HG02852 (cell line): ENCODE results near the gene RAI1.
A peak's percentile ranks its signal among the peaks of the same experiment; 100 is the strongest.
"Not testable (repeated sequence)": the region's sequence is repeated elsewhere in the genome, so short reads cannot be mapped to it uniquely, and the experiment has no call there.

Experiments
- ATAC-seq: cut with Tn5 transposase; IDR thresholded peaks from one replicate; pipeline ENCODE4 v1.9.1; 2021; ENCODE audit warnings: mild to moderate bottlenecking, moderate library complexity; ENCODE audit not compliant: unreplicated experiment

RAI1 gene

DNA sequence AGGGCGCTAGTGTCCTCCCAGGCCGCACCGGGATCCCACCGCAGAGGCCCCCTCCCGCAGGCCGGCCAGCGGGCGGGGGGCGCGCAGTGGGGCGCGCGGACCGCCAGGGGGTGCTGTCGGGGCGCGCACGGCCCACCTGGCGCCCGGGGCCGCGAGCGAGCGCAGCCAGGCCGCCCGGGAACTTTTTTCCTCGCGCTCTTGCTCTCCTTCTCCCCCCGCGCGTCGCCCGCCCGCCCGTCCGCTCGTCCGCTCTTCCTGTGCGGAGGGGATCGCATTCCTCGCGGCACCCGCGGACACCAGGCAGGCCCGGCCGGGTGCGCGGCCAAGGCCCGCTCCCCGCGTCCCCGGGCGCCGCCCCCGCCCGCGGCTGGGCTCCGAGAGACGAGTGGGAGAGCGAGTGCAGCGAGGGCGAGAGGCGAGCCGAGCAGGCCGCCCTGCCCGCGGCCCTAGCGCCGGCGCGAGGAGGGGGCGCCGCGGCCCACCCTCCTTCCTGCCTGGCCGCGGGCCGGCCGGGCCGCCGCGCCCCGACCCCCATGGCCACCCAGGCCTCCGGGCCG is at the start of gene RAI1:
Gene RAI1 (plus strand): TSS at position 272 of the 557 bp plus-strand sequence. CDS start 111,491 bp downstream, outside the sequence.
- peak; percentile 56 for ATAC-seq

GRCh38 chr17:17632690-17633089 is 48.6 kb upstream of the RAI1 start:
- not testable (repeated sequence) for ATAC-seq

GRCh38 chr17:17633310-17633709 is 47.9 kb upstream of the RAI1 start:
- no peak for ATAC-seq

DNA sequence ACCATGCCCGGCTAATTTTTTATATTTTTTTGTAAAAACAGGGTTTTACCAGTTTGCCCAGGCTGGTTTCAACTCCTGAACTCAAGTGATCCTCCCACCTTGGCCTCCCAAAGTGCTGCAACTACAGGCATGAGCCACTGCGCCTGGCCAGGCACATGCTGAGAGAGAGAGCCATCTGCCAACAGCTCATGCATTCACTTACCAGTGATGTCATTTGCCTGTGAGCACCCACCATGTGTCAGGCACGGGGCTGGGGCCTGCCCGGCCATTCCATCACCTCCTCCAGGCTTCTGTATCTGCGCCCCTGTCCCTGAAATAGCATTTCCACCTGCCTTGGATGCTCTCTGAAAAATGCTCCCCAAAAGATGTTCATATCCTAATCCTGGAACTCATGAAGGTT is 46.1 kb upstream of the RAI1 start:
- ATAC-seq: no peak

GRCh38 chr17:17635537-17636271 is 45.6 kb upstream of the RAI1 start:
- ATAC-seq: not testable (repeated sequence)

- no peak for ATAC-seq
Measured at GRCh38 chr17:17636272-17636885, 44.9 kb upstream of the RAI1 start.

GRCh38 chr17:17638467-17638866 is 42.8 kb upstream of the RAI1 start:
- ATAC-seq: no peak

- not testable (repeated sequence) for ATAC-seq
Measured at GRCh38 chr17:17639661-17640270, 41.5 kb upstream of the RAI1 start.

DNA sequence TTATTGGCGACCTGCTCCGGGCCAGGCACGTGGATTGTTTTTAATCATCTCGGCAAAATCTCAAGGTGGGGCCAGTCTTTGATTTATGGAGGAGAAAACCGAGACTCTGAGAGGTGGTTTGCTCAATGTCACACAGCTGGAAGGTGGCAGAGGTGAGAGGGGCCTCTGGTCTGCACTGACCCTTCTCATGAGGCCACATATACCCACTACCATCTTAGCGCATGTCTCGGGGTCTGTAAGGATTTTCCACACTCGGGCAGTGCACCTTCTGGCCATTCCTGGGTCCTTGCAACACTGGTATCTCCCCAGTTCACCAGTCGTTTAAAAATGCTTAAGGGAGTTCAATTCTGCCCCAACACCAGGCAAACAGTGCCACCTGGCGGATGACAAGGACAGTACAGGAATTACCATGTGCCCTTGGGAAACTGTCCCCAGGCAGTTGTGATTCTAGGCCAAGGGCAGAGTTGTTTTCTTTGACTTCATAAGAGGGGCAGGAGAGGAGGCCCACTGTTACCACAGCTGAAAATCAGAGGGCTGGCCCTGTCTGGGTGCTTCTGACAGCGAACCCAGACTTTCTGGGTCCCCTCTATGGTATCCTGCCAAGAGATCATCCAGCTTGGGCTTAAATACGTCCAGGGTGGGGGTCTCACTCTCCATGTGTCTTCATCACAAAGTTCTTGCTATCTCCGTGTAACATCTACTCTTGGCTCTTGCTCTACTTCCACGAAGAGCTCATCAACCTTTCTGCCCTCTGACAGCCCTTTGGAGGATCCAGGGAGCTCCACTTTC is 39.4 kb upstream of the RAI1 start:
- no peak for ATAC-seq

GRCh38 chr17:17645148-17645547 is 36.1 kb upstream of the RAI1 start:
- not testable (repeated sequence) for ATAC-seq

DNA sequence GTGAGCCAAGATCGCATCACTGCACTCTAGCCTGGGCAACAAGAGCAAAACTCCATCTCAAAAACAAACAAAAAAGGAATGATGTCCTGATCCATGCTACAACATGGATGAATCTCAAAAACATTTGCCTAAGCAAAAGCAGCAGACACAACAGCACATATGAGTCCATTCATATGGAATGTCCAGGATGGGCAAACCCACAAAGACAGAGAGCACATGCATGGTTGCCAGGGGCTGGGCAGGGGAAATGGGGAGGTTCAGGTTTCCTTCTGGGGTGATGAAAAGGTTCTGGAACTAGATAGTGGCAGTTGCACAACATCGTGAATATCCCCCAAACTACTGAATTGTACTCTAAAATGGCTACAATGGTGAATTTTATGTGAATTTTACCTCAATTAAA is 35.3 kb upstream of the RAI1 start:
- ATAC-seq: no peak

- no peak for ATAC-seq
Measured at GRCh38 chr17:17647524-17648178, 33.6 kb upstream of the RAI1 start.

GRCh38 chr17:17648762-17649161 is 32.5 kb upstream of the RAI1 start:
- no peak for ATAC-seq

GRCh38 chr17:17650959-17651358 is 30.3 kb upstream of the RAI1 start:
- ATAC-seq: no peak

DNA sequence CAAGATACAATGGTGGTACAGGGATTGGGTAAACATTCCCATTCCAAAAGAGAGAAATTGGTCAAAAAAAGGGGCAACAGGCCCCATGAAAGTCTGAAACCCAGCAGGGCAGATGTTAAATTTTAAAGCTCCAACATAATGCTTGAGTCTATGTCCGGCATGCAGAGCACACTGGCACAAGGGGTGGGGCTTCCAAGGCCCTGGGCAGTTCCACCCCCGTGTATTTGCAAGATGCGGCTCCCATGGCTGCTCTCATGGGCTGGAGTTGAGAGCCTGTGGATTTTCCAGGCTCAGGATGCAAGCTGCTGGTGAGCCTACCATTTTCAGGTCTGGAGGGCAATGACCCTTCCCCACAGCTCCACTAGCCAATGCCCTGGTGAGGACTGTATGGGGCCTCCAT is 27.9 kb upstream of the RAI1 start:
- ATAC-seq: no peak

DNA sequence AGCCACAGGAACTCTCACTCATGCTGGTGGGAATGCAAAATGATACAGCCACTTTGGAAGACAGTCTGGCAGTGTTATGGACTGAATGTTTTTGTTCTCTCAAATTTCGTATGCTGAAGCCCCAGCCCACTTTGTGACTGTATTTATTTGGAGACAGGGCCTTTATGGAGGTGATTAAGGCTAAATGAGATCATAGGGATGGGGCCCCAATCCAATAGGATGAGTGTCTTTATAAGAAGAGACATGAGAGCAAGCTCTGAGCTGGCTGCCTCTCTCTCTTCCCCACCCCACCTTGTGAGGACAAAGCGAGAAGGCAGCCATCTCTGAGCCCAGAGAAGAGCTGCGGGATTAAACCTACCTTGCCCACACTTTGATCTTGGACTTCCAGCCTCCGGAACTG is 21.9 kb upstream of the RAI1 start:
- ATAC-seq: no peak

GRCh38 chr17:17661134-17661533 is 20.1 kb upstream of the RAI1 start:
- ATAC-seq: no peak

DNA sequence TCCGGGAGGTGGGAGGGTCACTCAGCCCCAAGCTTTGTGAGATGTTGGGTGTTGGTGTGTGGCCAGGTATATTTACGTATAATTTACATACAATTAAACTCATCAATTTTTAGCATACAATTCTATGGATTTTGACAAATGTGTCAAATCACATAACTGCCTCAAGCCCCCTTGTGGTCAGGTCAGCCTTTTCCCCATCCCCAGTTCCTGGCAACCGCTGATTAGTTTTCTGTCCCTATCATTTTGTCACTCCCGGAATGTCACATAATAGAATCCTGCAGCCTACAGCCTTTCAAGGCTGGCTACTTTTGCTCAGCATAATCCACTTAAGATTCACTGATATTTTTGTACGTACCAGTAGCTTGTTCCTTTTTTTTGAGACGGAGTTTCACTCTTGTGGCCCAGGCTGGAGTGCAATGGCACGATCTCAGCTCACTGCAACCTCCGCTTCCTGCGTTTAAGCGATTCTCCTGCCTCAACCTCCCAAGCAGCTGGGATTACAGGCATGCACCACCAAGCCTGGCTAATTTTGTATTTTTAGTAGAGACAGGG is 19.3 kb upstream of the RAI1 start:
- no peak for ATAC-seq

GRCh38 chr17:17663160-17664063 is 17.8 kb upstream of the RAI1 start:
- ATAC-seq: peak; percentile 70
